HFFc6 (cell line): ENCODE data around the gene TFR2. TPM values are rescaled to one million over a fixed set of nuclear protein-coding genes. Genes with fewer than 3 reads are reported as not detected.
A peak's percentile ranks its signal among the peaks of the same experiment; 100 is the strongest.

Experiments used
- DNase-seq: peaks from one replicate; pipeline ENCODE4 v3.0.0-alpha.2; 2018
- H3K27ac Mint-ChIP-seq: 2 replicates; pipeline ENCODE4 v1.8.0; 2020; ENCODE audit warnings: mild to moderate bottlenecking, mixed read lengths
- H3K27me3 Mint-ChIP-seq: 2 replicates; pipeline ENCODE4 v1.8.0; 2021; ENCODE audit warnings: mild to moderate bottlenecking, moderate library complexity, mixed read lengths; ENCODE audit not compliant: insufficient read depth
- H3K36me3 Mint-ChIP-seq: 2 replicates; pipeline ENCODE4 v1.8.0; 2021; ENCODE audit warnings: low read depth, mixed read lengths
- H3K4me1 Mint-ChIP-seq: 2 replicates; pipeline ENCODE4 v1.8.0; 2020; ENCODE audit warnings: low read depth, mixed read lengths
- H3K4me3 Mint-ChIP-seq: 2 replicates; pipeline ENCODE4 v1.8.0; 2020; ENCODE audit warnings: mild to moderate bottlenecking, moderate library complexity, mixed read lengths
- H3K9me3 Mint-ChIP-seq: 2 replicates; pipeline ENCODE4 v1.8.0; 2020; ENCODE audit warnings: mild to moderate bottlenecking, mixed read lengths
- CTCF ChIP-seq: fragments of 200-600 bp; sonication (generic); IDR thresholded peaks from 2 replicates; pipeline ENCODE4 v1.5.0; 2021; ENCODE audit warnings: antibody characterized with exemption, mild to moderate bottlenecking
- total RNA-seq, 6 experiments: library from RNA; stranded (reverse); fragmentation: NEBNext Ultra II Directional; extraction: Animal tissue kit (Norgen Biotek cat#: 25700); gene quantifications; 2 replicates in 1 of 6; 3 replicates in 5 of 6; pipeline ENCODE4 v1.2.3, GENCODE V29; 2021

Gene TFR2
- total RNA-seq, 6 experiments from 2014 or later, result 0.16 to 1.1 (median 0.27) TPM; not detected in 2

GRCh38 chr7:100639995-100640516 lies 1.3 kb downstream of the TFR2 start:
- no peak for DNase-seq
- H3K9me3 Mint-ChIP-seq, result no peaks in the 10 kb centered on the region
- TF ChIP-seq CTCF, result no peak
- no peaks in the 10 kb centered on the region for H3K36me3 Mint-ChIP-seq
- no peak overlapping the region for H3K4me3 Mint-ChIP-seq
- H3K27me3 Mint-ChIP-seq, result peaks cover 30% of the 10 kb centered on the region
- H3K27ac Mint-ChIP-seq, result no peak overlapping the region
- H3K4me1 Mint-ChIP-seq, result no peaks in the 10 kb centered on the region

- no peaks in the 10 kb centered on the region for H3K9me3 Mint-ChIP-seq
- peaks cover 11% of the 10 kb centered on the region; the same call in 1 of the 2 replicates for H3K4me1 Mint-ChIP-seq
- peak overlapping the region; percentile 78 for H3K4me3 Mint-ChIP-seq
These were observed 8.2 kb downstream of the TFR2 start for GRCh38 chr7:100632951-100633717.

DNA sequence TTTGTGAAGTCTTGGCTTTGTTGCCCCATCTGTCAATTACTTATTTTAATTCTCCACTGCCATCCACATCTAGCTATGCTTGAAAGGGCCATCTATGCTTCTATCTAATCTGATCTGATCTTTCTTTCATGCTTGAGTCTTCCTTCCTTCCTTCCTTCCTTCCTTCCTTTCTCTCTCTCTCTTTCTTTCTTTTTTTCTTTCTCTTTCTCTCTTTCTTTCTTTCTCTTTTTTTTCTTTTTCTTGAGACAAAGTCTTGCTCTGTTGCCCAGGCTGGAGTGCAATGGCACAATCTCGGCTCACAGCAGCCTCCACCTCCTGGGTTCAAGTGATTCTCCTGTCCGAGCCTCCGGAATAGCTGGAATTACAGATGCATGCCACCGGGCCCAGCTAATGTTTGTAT lies 11.3 kb downstream of the TFR2 start:
- Mint-ChIP-seq H3K9me3 (no peaks in the 10 kb centered on the region), H3K4me1 (peaks cover 11% of the 10 kb centered on the region), H3K27ac (no peak overlapping the region), H3K4me3 (no peak overlapping the region), H3K36me3 (no peaks in the 10 kb centered on the region), H3K27me3 (peaks cover 25% of the 10 kb centered on the region)
- DNase-seq, result no peak
- no peak for TF ChIP-seq CTCF

More at GRCh38 chr7:100632951-100633717, 8.2 kb downstream of the TFR2 start:
- Mint-ChIP-seq H3K36me3 (no peaks in the 10 kb centered on the region), H3K27ac (no peak overlapping the region), H3K27me3 (peaks cover 28% of the 10 kb centered on the region)
- peak; percentile 54; the same call in 1 of the 2 replicates for TF ChIP-seq CTCF
- DNase-seq, result peak; percentile 16

DNA sequence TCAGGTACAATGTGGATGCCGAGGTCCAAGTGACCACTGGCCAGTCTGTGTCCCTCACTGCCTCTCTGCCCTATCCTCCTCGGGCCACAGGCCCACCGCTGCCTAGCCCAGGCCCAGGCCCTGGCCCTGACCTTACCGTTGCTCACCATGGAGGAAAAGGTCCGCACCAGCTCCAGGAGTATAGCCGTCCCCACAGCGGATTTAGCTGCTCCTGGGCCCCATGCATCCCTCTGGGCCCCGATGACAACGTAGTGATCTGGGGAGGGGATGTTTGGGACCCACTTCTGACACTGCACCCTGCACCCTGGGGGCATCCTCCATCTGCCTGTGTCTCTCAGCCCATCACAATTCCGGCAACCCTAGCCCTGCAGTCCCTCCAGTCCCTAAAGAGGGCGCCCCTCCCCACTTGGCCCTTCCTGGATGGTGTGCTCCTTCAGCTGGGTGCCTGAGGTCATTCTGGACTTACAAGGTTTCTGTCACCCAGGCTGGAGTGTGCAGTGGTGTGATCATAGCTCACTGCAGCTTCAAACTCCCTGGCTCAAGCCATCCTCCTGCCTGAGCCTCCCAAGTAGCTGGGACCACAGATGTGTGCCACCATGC lies 12.1 kb downstream of the TFR2 start:
- H3K9me3 Mint-ChIP-seq, result no peaks in the 10 kb centered on the region
- no peak overlapping the region for H3K27ac Mint-ChIP-seq
- peak; percentile 53; the same call in 1 of the 2 replicates for TF ChIP-seq CTCF
- H3K4me1 Mint-ChIP-seq, result peaks cover 10% of the 10 kb centered on the region
- H3K36me3 Mint-ChIP-seq, result no peaks in the 10 kb centered on the region
- H3K27me3 Mint-ChIP-seq, result peaks cover 25% of the 10 kb centered on the region
- H3K4me3 Mint-ChIP-seq, result no peak overlapping the region
- no peak for DNase-seq

GRCh38 chr7:100627238-100627549 lies 14.2 kb downstream of the TFR2 start:
- no peak overlapping the region for H3K4me3 Mint-ChIP-seq
- H3K27ac Mint-ChIP-seq, result no peak overlapping the region
- DNase-seq, result no peak
- no peaks in the 10 kb centered on the region for H3K9me3 Mint-ChIP-seq
- H3K36me3 Mint-ChIP-seq, result no peaks in the 10 kb centered on the region
- TF ChIP-seq CTCF, result no peak
- H3K4me1 Mint-ChIP-seq, result no peaks in the 10 kb centered on the region; the same call in 1 of the 2 replicates
- peaks cover 16% of the 10 kb centered on the region for H3K27me3 Mint-ChIP-seq
